Natural killer cell treated with Interleukin-12 subunit alpha and Interleukin-12 subunit beta and Interleukin-15 and Interleukin-18, amount 100 ng/mL, for 72 hours (primary cell): ENCODE measurements around the gene GPR15LG. TPM values are rescaled to one million over a fixed set of nuclear protein-coding genes. Genes with fewer than 3 reads are reported as not detected.

Source experiments
- ATAC-seq, 2 donors: fragments of 150-1000 bp; cut with Tn5 transposase in 1 of 2; sonication (Bioruptor Pico), chemical (Tn5 transposase) in 1 of 2; 2 replicates each; pipeline ENCODE4 v1.10.0; 2021
- DNase-seq: peaks from one replicate; pipeline ENCODE4 v3.0.0; 2022; ENCODE audit warnings: low spot score
- H3K27ac Mint-ChIP-seq, 2 donors: 1 replicate in 1 of 2; 2 replicates in 1 of 2; pipeline ENCODE4 v1.8.0; 2022; ENCODE audit warnings: mixed read lengths in 2 of 2, mild to moderate bottlenecking in 1 of 2, moderate library complexity in 1 of 2
- H3K27me3 Mint-ChIP-seq, 2 donors: 1 replicate in 1 of 2; 2 replicates in 1 of 2; pipeline ENCODE4 v1.8.0; 2022; ENCODE audit warnings: mixed read lengths in 2 of 2
- H3K36me3 Mint-ChIP-seq: one replicate; pipeline ENCODE4 v1.8.0; 2022; ENCODE audit warnings: mixed read lengths
- H3K4me1 Mint-ChIP-seq, 2 donors: 1 replicate in 1 of 2; 2 replicates in 1 of 2; pipeline ENCODE4 v1.8.0; 2022; ENCODE audit warnings: low read depth in 2 of 2, mixed read lengths in 2 of 2, mild to moderate bottlenecking in 1 of 2
- H3K4me3 Mint-ChIP-seq: one replicate; pipeline ENCODE4 v1.8.0; 2022; ENCODE audit warnings: mixed read lengths
- H3K9me3 Mint-ChIP-seq: 2 replicates; pipeline ENCODE4 v1.8.0; 2022; ENCODE audit warnings: mixed read lengths
- total RNA-seq, 2 donors: library from RNA; stranded (reverse); gene quantifications; one replicate each; pipeline ENCODE4 v1.2.3, GENCODE V29; 2022

GPR15LG gene
- total RNA-seq, 2 donors from 2014 or later = not detected

DNA sequence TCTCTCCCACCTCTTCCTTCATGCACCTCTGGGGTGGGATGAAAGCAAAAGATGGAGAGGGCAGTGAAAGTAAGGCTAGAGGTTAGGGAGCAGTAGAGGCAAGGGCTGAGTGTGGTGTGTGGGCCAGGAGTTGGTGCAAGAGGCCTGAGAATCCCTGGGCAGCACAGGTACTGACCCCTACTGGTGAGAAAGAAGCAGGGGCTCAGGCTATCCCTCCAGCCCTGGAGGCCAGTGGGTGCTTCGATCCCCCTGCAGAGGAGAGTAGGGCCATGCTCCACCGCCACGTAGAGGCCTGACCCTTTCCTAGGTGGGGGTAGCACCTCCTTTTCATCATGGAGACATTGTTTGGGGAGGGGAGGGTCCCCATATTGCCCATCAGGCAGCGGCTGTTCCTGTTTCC, 30.5 kb downstream of the GPR15LG start:
- Mint-ChIP-seq H3K36me3 (no peaks in the 10 kb centered on the region), H3K9me3 (no peaks in the 10 kb centered on the region), H3K27ac (no peak overlapping the region), H3K27me3 (peaks cover 0 to 4% of the 10 kb centered on the region in 2 donors), H3K4me3 (no peak overlapping the region), H3K4me1 (peaks cover 0 to 5% of the 10 kb centered on the region in 2 donors)
- ATAC-seq (peak in 1 of 2 donors; percentile 37), DNase-seq (peak; percentile 35)

DNA sequence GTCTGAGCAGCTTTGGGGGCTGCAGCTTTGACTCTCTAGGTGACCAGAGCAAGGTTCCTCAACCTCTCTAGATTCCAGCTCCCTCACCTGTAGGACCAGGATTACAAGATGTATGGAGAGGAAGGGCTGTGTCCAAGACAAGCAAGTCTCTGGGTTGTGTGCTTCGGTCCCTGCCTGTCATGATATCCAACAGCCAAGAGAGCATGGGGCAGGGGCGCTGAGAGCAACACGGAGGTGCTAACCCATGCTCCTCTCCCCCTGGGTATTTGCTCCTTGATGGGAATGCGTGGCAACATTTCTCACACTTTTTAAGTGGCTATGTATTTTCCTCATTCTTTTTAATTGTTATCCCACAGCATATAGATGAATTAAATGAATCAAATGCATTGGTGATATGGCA, 31.0 kb downstream of the GPR15LG start:
- H3K4me3 Mint-ChIP-seq = no peak overlapping the region
- DNase-seq = peak; percentile 20
- peaks cover 0 to 4% of the 10 kb centered on the region in 2 donors for H3K27me3 Mint-ChIP-seq
- no peak for ATAC-seq
- no peak overlapping the region for H3K27ac Mint-ChIP-seq
- no peaks in the 10 kb centered on the region for H3K36me3 Mint-ChIP-seq
- peaks cover 0 to 5% of the 10 kb centered on the region in 2 donors for H3K4me1 Mint-ChIP-seq
- H3K9me3 Mint-ChIP-seq = no peaks in the 10 kb centered on the region

DNA sequence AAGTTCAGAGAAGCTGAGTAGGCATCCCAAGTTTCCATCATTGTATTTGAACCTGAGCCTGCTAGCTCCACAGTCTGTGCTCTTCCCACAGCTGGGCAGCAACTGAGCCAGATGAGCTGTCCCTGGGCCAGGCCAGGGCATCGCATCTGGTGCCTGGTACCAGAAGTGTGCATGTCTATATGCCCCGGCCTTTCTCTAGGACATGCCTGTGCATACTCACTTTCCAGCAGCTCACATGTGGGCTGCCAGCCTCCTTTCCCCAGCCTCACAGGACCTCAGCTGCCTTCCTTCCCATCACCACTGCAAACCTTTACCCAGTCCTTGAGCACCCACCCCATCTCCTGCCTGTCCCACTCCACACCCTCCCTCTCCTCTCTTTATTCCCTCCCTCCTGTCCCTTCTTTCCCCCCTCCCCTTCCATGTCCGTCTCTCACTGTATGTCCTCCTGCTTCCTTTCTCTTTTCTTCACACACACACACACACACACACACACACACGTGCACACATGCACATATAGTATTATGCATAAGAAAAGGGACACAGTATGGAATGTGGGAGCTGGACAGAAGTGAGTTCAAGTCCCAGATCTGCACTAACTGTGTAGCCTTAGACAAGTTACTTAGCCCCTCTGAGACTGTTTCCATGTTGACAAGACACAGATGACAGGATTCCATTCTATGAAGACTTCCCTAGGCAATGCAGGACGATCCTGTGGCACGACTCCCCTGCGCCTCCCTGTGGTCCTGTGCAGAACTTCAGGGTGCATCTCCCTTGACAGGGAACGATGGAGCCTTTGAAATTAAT, 31.6 kb downstream of the GPR15LG start:
- Mint-ChIP-seq H3K27ac (no peak overlapping the region), H3K36me3 (no peaks in the 10 kb centered on the region)
- DNase-seq = peak; percentile 64

DNA sequence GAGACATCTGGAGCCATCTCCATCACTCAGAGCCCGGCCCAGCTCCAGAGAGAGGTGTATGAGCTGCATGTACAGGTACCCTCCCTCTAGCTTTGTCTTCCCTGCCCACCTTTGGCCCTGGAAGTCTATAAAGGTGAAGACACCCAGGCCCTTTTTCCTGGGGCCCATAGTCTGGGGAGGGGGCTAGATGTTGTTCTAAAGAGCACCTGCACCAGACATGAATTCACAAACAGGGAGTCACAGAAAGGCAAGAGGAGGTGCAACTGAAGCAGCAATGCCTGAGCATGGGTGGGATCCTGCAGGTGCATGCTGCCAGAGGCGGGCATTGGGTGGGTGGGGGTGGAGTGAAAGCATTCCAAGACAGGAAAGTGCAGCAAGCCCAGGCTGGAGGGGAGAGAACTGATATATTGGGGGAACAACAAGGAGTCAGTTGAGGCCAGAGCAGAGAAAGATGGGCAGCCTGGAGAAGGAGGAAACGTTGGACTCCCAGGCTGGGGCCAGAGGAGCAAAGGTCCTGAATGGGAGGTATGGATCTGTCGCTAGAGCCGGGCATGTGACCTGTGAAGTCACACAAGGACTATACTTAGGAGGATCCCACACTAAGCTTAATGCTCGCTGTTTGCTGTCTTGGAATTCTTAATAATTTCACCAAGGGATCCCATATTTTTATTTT, 32.4 kb downstream of the GPR15LG start:
- H3K4me1 Mint-ChIP-seq = peaks cover 0 to 5% of the 10 kb centered on the region in 2 donors
- H3K27ac Mint-ChIP-seq = no peak overlapping the region
- ATAC-seq (no peak), DNase-seq (peak; percentile 51)
- H3K27me3 Mint-ChIP-seq = peaks cover 0 to 4% of the 10 kb centered on the region in 2 donors
- no peak overlapping the region for H3K4me3 Mint-ChIP-seq
- H3K36me3 Mint-ChIP-seq = no peaks in the 10 kb centered on the region
- no peaks in the 10 kb centered on the region for H3K9me3 Mint-ChIP-seq

More for the DNA sequence above, 31.6 kb downstream of the GPR15LG start:
- peaks cover 0 to 4% of the 10 kb centered on the region in 2 donors for H3K27me3 Mint-ChIP-seq
- H3K4me3 Mint-ChIP-seq = no peak overlapping the region
- H3K4me1 Mint-ChIP-seq = peaks cover 0 to 5% of the 10 kb centered on the region in 2 donors
- peak; percentile 68 to 74 for ATAC-seq
- no peaks in the 10 kb centered on the region for H3K9me3 Mint-ChIP-seq

DNA sequence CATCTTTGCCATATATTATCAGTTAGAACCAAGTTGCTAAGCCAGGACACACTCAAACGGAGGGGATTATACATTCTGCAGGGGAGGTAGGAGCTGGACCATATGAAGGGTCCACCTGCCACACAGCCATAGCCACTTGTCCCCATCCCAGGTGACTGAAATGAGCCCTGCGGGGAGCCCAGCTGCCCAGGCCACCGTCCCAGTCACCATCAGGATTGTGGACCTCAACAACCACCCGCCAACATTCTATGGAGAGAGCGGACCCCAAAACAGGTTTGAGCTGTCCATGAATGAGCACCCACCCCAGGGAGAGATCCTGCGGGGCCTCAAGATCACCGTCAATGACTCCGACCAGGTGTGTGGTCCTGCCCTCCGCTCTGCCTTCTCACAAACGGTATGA, 34.4 kb downstream of the GPR15LG start:
- ATAC-seq (no peak), DNase-seq (peak; percentile 45)
- Mint-ChIP-seq H3K9me3 (no peaks in the 10 kb centered on the region), H3K27ac (no peak overlapping the region), H3K27me3 (peaks cover 0 to 4% of the 10 kb centered on the region in 2 donors), H3K36me3 (no peaks in the 10 kb centered on the region), H3K4me1 (peaks cover 0 to 5% of the 10 kb centered on the region in 2 donors), H3K4me3 (no peak overlapping the region)

DNA sequence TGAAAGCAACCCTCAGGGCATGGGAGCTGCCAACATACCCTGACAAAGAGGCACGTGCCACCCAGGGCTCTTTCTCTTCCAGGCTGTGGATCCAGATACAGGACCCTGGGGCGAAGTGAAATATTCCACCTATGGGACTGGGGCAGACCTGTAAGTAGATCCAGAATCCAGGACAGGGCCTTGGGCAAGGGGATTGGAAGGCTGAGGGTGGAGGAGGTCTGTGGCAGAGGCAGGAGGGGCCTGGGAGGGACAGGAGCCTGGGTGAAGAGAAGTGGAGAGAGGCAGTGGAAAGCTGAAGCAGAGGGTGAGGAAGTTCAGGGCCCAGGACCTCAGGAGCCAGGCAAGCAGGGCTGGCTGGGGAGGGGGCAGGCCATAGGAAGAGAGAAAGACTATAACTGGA, 38.0 kb downstream of the GPR15LG start:
- Mint-ChIP-seq H3K27ac (no peak overlapping the region), H3K4me1 (peaks cover 5 to 6% of the 10 kb centered on the region in 2 donors)
- peak; percentile 34 for DNase-seq

DNA sequence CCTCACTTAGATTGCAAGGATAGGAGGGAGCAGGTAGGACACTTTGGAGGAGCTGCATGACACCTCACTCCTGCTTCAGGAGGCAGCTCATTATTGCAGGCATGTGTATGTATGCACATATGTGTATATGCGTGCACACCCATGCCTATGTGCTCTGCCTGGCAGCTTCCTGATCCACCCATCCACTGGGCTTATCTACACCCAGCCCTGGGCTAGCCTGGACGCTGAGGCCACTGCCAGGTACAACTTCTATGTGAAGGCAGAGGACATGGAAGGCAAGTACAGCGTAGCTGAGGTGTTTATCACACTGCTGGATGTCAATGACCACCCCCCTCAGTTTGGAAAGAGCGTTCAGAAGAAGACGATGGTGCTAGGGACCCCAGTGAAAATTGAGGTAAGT, 38.4 kb downstream of the GPR15LG start:
- Mint-ChIP-seq H3K9me3 (no peaks in the 10 kb centered on the region), H3K27ac (no peak overlapping the region), H3K4me3 (no peak overlapping the region), H3K4me1 (peaks cover 5 to 6% of the 10 kb centered on the region in 2 donors), H3K36me3 (no peaks in the 10 kb centered on the region), H3K27me3 (no peaks in the 10 kb centered on the region)
- ATAC-seq = peak in 1 of 2 donors; percentile 4
- peak; percentile 12 for DNase-seq

More for the DNA sequence above, 38.0 kb downstream of the GPR15LG start:
- no peak for ATAC-seq
- H3K9me3 Mint-ChIP-seq = no peaks in the 10 kb centered on the region
- no peaks in the 10 kb centered on the region for H3K36me3 Mint-ChIP-seq
- H3K4me3 Mint-ChIP-seq = no peak overlapping the region
- H3K27me3 Mint-ChIP-seq = peaks cover 0 to 4% of the 10 kb centered on the region in 2 donors

DNA sequence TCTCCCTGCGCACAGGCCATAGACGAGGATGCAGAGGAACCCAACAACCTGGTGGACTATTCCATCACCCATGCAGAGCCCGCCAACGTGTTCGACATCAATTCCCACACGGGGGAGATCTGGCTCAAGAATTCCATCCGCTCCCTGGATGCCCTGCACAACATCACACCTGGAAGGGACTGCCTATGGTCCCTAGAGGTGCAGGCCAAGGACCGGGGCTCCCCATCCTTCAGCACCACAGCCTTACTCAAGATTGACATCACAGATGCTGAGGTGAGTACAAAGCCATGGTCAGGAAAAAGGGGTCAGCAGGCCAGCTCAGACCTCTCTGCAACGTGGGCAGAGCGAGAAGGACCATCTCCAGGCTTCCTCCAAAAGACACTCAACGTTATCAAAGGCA, 39.5 kb downstream of the GPR15LG start:
- no peaks in the 10 kb centered on the region for H3K27me3 Mint-ChIP-seq
- no peaks in the 10 kb centered on the region for H3K36me3 Mint-ChIP-seq
- ATAC-seq (no peak), DNase-seq (peak; percentile 37)
- no peaks in the 10 kb centered on the region for H3K9me3 Mint-ChIP-seq
- no peak overlapping the region for H3K4me3 Mint-ChIP-seq
- H3K4me1 Mint-ChIP-seq = peaks cover 5 to 6% of the 10 kb centered on the region in 2 donors
- no peak overlapping the region for H3K27ac Mint-ChIP-seq

DNA sequence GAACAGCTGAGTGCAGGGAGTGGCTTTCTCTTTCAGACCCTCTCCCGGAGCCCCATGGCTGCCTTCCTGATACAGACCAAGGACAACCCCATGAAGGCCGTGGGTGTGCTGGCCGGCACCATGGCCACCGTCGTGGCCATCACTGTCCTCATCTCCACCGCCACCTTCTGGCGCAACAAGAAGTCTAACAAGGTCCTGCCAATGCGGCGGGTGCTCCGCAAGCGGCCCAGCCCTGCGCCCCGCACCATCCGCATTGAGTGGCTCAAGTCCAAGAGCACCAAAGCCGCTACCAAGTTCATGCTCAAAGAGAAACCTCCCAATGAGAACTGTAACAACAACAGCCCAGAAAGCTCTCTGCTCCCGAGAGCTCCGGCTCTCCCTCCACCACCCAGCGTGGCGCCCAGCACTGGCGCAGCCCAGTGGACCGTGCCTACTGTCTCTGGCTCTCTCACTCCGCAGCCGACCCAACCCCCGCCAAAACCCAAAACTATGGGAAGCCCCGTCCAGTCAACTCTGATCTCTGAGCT, 40.5 kb downstream of the GPR15LG start:
- Mint-ChIP-seq H3K9me3 (no peaks in the 10 kb centered on the region), H3K27me3 (no peaks in the 10 kb centered on the region), H3K27ac (no peak overlapping the region), H3K36me3 (no peaks in the 10 kb centered on the region), H3K4me3 (peak overlapping the region; percentile 12), H3K4me1 (peaks cover 5 to 6% of the 10 kb centered on the region in 2 donors)
- DNase-seq = peak; percentile 53
- peak in 1 of 2 donors; percentile 7 for ATAC-seq

DNA sequence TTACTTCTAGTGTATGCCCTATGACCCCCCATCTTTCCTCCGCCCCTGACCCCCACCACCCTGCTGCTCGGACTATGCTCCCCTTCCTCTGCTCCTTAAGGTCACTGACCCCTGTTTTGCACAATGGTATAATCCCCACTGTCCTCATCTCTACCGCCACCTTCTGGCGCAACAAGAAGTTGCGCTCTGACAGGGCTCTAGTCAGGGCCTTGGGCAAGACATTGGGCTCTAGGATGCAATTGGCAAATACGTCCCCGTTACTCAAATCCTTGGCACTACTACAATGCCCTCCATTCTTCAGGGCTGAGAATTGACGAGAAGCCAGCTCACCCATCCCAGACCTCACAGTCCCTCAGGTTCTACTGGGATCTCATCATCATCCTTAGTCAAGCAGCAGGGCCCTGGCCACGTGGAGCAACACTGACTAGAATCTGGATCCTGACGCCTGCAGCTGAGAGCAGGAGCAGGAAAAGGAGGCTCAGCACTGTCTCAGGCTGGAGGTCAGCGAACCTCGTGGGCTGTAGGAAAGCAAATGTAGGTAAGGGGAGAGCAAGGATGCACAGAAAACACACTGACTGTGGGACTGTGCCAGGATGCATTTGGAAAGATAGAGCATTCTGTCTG, 41.1 kb downstream of the GPR15LG start:
- no peaks in the 10 kb centered on the region for H3K9me3 Mint-ChIP-seq
- H3K27me3 Mint-ChIP-seq = no peaks in the 10 kb centered on the region
- peak overlapping the region; percentile 12 for H3K4me3 Mint-ChIP-seq
- H3K27ac Mint-ChIP-seq = no peak overlapping the region
- DNase-seq (peak; percentile 60), ATAC-seq (peak; percentile 50 to 70)
- no peaks in the 10 kb centered on the region for H3K36me3 Mint-ChIP-seq
- peaks cover 5 to 6% of the 10 kb centered on the region in 2 donors for H3K4me1 Mint-ChIP-seq

DNA sequence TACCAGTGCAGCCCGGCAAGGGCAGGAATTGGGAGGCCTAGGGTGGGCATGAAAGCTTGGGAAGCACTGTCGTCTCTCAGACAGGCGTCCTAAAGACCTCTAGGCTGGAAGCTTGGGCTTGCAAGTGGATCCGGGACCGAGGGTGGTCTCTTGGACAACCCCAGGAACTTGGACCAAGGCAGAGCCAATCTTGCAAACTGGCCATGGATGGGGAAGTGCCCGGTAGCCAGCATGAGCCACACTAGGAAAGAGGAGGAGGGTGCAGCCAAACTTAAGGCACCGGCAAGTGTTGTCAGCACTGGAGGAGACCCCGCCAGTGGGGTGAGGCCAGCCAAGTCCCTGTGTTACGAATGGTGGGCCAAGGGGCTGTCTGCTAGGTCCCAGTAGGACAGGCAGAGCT, 43.2 kb downstream of the GPR15LG start:
- no peak overlapping the region for H3K27ac Mint-ChIP-seq
- no peaks in the 10 kb centered on the region for H3K9me3 Mint-ChIP-seq
- H3K4me3 Mint-ChIP-seq = no peak overlapping the region
- peak; percentile 18 for DNase-seq
- no peak for ATAC-seq
- peaks cover 0 to 3% of the 10 kb centered on the region in 2 donors for H3K27me3 Mint-ChIP-seq
- H3K36me3 Mint-ChIP-seq = no peaks in the 10 kb centered on the region
- peaks cover 5 to 6% of the 10 kb centered on the region in 2 donors for H3K4me1 Mint-ChIP-seq

DNA sequence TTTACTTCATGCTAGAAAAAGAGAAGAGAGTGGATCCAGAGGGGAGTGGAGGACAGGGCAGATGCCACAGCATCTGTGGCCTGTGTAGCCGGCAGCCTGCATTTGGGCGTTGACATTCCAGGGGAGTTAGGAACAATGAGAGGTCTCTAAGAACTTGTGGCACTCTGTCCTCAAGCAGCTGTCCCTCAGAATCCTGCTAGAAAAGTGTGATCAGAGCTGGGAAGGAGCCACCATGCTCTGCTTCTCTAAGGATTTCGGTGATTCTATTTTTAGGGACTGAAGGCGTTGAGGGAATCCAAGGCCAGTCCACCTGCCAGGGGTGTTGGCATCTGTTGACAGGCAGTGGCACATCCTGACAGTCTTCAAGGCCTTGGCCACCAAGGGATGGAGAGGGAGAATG, 44.1 kb downstream of the GPR15LG start:
- ATAC-seq (no peak), DNase-seq (no peak)
- Mint-ChIP-seq H3K27me3 (peaks cover 0 to 3% of the 10 kb centered on the region in 2 donors), H3K36me3 (no peaks in the 10 kb centered on the region), H3K4me3 (no peak overlapping the region), H3K4me1 (peaks cover 5 to 6% of the 10 kb centered on the region in 2 donors), H3K9me3 (no peaks in the 10 kb centered on the region), H3K27ac (no peak overlapping the region)

DNA sequence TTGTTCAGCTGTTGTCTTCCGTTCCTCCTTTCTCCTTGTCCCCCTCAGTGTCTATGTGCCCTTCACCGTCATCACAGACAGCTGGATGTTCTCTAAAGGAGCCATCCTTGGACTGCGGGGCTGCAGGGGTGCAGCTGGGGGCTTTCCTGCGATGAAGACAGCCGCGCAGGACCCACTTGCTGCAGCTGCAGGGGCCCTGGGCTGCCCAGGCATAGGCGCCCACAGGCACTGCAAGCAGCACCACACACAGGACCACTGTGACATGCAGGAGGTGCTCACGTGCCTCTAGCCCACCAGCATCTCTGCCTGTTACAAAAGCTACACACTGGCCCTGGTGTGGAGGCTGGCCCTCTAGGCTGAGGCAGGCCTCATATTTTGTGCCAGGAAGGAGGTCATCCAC, 48.3 kb downstream of the GPR15LG start:
- H3K27ac Mint-ChIP-seq = no peak overlapping the region
- ATAC-seq (no peak), DNase-seq (no peak)
- H3K4me1 Mint-ChIP-seq = no peaks in the 10 kb centered on the region
- H3K4me3 Mint-ChIP-seq = no peak overlapping the region
- no peaks in the 10 kb centered on the region for H3K36me3 Mint-ChIP-seq
- no peaks in the 10 kb centered on the region for H3K9me3 Mint-ChIP-seq
- H3K27me3 Mint-ChIP-seq = peaks cover 9 to 11% of the 10 kb centered on the region in 2 donors
